Esophagus muscularis mucosa (tissue), 4 donors: Measurements from ENCODE around the gene INSIG1. TPM values are rescaled to one million over a fixed set of nuclear protein-coding genes. Genes with fewer than 3 reads are reported as not detected.

Source experiments
- DNase-seq: peaks from one replicate; pipeline ENCODE4 v3.0.0-alpha.2; 2017; ENCODE audit errors: extremely low spot score
- H3K27ac ChIP-seq, 4 donors: fragments of 200-600 bp; sonication (generic); replicated peaks in 1 of 4; 1 replicate in 3 of 4; 2 replicates in 1 of 4; pipeline ENCODE4 v1.5.1; 2016 to 2019; ENCODE audit warnings: mild to moderate bottlenecking in 1 of 4
- H3K27me3 ChIP-seq, 4 donors: fragments of 200-600 bp; sonication (generic); one replicate each; pipeline versions ENCODE4 v1.5.1 to v1.6.0; 2016 to 2019
- H3K36me3 ChIP-seq, 4 donors: fragments of 200-600 bp; sonication (generic); one replicate each; pipeline ENCODE4 v1.5.1; 2016 to 2019
- H3K4me1 ChIP-seq, 4 donors: fragments of 200-600 bp; sonication (generic); one replicate each; pipeline ENCODE4 v1.5.1; 2016 to 2019
- H3K4me3 ChIP-seq, 4 donors: fragments of 200-600 bp; sonication (generic); 1 replicate in 2 of 4; 2 replicates in 2 of 4; pipeline ENCODE4 v1.5.1; 2016 to 2019; ENCODE audit warnings: mild to moderate bottlenecking in 4 of 4, moderate library complexity in 1 of 4
- H3K9me3 ChIP-seq, 4 donors: fragments of 200-600 bp; sonication (generic); 1 replicate in 3 of 4; 2 replicates in 1 of 4; pipeline ENCODE4 v1.5.1; 2016 to 2019
- CTCF ChIP-seq, 3 experiments: fragments of 200-600 bp in 2 of 3; fragments of 450-650 bp in 1 of 3; sonication (generic) in 2 of 3; IDR thresholded peaks; one replicate each; pipeline ENCODE4 v1.5.1; 2017 to 2019; ENCODE audit warnings: antibody characterized with exemption in 3 of 3, mild to moderate bottlenecking in 2 of 3, moderate library complexity in 1 of 3
- EP300 ChIP-seq: sonication (generic); formaldehyde crosslinking; IDR thresholded peaks from one replicate; pipeline ENCODE4 v1.6.1; 2017; ENCODE audit warnings: antibody characterized with exemption
- POLR2A ChIP-seq: fragments of 450-650 bp; IDR thresholded peaks from one replicate; pipeline ENCODE4 v1.6.1; 2017; ENCODE audit warnings: antibody characterized with exemption, moderate library complexity, mild to moderate bottlenecking, low read depth
- POLR2AphosphoS5 ChIP-seq, 2 donors: sonication (generic); formaldehyde crosslinking; IDR thresholded peaks; one replicate each; pipeline ENCODE4 v1.6.1; 2017; ENCODE audit warnings: antibody characterized with exemption in 2 of 2
- WGBS: methylation state at CpG from one replicate; pipeline ENCODE4 v1.1.5; 2018; 5-methylcytosine and 5-hydroxymethylcytosine counted together
- intact Hi-C: fragments of 100-400 bp; cut with DNase I; formaldehyde crosslinking; loops from one replicate; pipeline ENCODE4 v1.15.1; 2023
- total RNA-seq, 4 donors: library from RNA; depleted of rRNA; stranded (reverse); fragments of >200 nt; gene quantifications; one replicate each; pipeline versions ENCODE4 v1.1.0 to v1.2.1, GENCODE V29; 2016

INSIG1 gene
- total RNA-seq, 4 donors from 2014 or later, result 25.3 to 63.5 (median 37.7) TPM

GRCh38 chr7:155357573-155358041 is 59.9 kb downstream of the INSIG1 start:
- 57% methylated on average over 13 of the region's 14 CpGs for WGBS

GRCh38 chr7:155358066-155358947 is 60.6 kb downstream of the INSIG1 start:
- DNase-seq, result no peak
- H3K4me1 ChIP-seq, result no peaks in the 10 kb centered on the region
- 22% methylated on average over 22 of the region's 40 CpGs for WGBS
- TF ChIP-seq POLR2AphosphoS5 (IDR thresholded peaks at IDR 0.05) (no peak), CTCF (IDR thresholded peaks at IDR 0.05) (no peak), EP300 (no peak), POLR2A (no peak)
- peaks cover 0 to 89% (median 12%) of the 10 kb centered on the region in 4 donors for H3K27me3 ChIP-seq
- H3K4me3 ChIP-seq, result no peak overlapping the region
- no peak overlapping the region for H3K27ac ChIP-seq
- H3K36me3 ChIP-seq, result no peaks in the 10 kb centered on the region
- intact Hi-C loops, result no loop called here
- H3K9me3 ChIP-seq, result no peaks in the 10 kb centered on the region

More at GRCh38 chr7:155357573-155358041, 59.9 kb downstream of the INSIG1 start:
- intact Hi-C loops, result no loop called here
- no peak for TF ChIP-seq CTCF (IDR thresholded peaks at IDR 0.05)
- no peak overlapping the region for H3K4me3 ChIP-seq
- no peak for DNase-seq
- H3K27ac ChIP-seq, result no peak overlapping the region
- no peaks in the 10 kb centered on the region for H3K36me3 ChIP-seq
- no peaks in the 10 kb centered on the region for H3K4me1 ChIP-seq
- H3K9me3 ChIP-seq, result no peaks in the 10 kb centered on the region
- peaks cover 0 to 85% (median 12%) of the 10 kb centered on the region in 4 donors for H3K27me3 ChIP-seq

- no peaks in the 10 kb centered on the region for H3K9me3 ChIP-seq
- H3K4me3 ChIP-seq, result no peak overlapping the region
- H3K4me1 ChIP-seq, result no peaks in the 10 kb centered on the region
- no peaks in the 10 kb centered on the region for H3K36me3 ChIP-seq
- DNase-seq, result no peak
- H3K27ac ChIP-seq, result no peak overlapping the region
- no peak for TF ChIP-seq POLR2A
- no peak for TF ChIP-seq CTCF (IDR thresholded peaks at IDR 0.05)
- no peak for TF ChIP-seq EP300
- no peak for TF ChIP-seq POLR2AphosphoS5 (IDR thresholded peaks at IDR 0.05)
- 39% methylated on average over 16 of the region's 16 CpGs for WGBS
- peaks cover 0 to 90% (median 12%) of the 10 kb centered on the region in 4 donors for H3K27me3 ChIP-seq
- intact Hi-C loops, result no loop called here
These were observed 61.5 kb downstream of the INSIG1 start for GRCh38 chr7:155358948-155359712.

Other genes starting within 250 kb of the INSIG1 start
- not detected for gene HTR5A, start 227.6 kb upstream of the INSIG1 start, total RNA-seq
- gene EN2, start 160.3 kb downstream of the INSIG1 start, total RNA-seq, result under 1 TPM in 1 of 4 donors, not detected in 3; 0.06 TPM
- gene CNPY1, start 248.7 kb downstream of the INSIG1 start, total RNA-seq, result not detected